Stimulated activated CD8-positive, alpha-beta memory T cell treated with anti-CD3 and anti-CD28 coated beads, Interleukin-15, amount 100 ng/mL, for 48 hours (primary cell): ENCODE results near the gene ALG9.

ENCODE experiments used
- DNase-seq, 2 donors: peaks; one replicate each; pipeline ENCODE4 v3.0.0-alpha.2; 2020; ENCODE audit warnings: low read depth in 2 of 2

The ALG9 gene

DNA sequence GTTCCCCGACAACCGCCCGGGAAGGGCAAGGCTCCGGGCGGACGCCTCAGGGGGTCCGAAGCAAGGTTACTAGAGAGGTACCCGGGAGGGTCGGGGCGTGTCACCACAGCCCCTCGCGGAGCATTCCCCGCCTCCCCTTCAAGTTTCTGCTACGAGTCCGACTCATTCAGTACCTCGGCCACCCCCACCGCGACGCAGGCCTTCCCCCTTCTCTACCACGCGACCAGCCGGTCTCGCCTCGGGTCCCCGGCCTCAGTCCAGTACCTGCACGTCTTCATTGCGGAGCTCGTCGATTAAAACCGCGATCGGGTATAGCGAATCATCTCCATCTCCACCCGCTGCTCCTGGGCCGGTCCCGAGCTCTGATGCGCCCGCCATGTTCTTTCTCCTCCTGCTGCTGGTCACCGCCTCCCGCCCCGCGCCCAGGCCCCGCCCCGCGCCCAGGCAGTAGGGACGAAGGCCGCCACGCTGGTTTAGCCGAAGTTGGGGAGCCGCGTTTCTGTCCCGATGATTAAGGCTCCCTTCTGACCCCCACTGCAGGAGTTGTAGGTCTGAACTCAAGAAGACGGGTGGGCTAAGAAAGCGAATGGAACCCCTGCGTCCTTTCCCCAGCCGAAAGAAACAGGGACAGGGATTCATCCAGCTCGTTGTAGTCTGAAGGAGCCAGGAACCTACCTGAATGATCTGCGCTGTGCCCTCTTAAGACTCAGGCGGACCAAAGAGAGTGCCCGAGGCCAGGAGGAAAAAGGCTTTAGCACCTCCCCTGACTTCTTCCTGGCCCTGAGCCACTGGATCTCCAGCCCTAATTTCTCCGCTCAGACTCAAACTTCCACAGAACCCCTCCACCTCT lies 105.2 kb downstream of the ALG9 start, which contains the start of gene PPP2R1B:
TSS of gene PPP2R1B (minus strand) at position 406 of the 850 bp plus-strand sequence. CDS start at position 378, 28 bp downstream.
- DNase-seq, result peak; percentile 48 to 55

DNA sequence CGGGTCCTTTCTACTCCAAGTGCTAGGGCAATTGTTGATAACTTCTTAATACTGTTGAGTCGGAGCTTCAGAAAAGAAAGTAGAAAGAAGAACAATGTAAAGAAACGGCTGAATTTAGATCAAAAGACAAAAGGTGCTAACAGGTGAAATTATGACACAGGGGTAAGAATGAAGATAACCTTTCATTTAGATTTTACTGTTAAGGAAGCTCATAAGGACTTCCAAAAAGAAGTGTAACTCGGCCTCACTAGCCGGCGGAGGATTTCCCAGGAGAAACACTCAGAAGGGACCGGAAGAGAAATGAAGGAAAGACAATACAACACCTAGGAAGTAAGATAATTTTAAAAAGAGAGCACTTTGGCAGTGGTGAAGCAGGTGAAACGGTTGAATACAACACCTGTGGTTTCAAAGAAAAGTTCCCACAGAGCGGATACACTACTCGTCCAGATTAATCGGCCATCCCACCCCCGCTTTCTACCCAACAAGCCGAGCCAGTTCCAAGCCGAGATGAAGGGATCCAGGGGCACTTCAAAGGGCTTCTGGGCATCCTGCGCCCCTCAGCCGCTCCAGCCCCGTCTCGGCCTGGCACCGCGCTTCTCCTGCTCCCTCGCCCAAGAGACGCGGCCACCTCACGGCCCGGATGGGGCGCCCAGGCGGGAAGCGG lies 105.9 kb downstream of the ALG9 start:
- DNase-seq, result peak in 1 of 2 donors; percentile 1

DNA sequence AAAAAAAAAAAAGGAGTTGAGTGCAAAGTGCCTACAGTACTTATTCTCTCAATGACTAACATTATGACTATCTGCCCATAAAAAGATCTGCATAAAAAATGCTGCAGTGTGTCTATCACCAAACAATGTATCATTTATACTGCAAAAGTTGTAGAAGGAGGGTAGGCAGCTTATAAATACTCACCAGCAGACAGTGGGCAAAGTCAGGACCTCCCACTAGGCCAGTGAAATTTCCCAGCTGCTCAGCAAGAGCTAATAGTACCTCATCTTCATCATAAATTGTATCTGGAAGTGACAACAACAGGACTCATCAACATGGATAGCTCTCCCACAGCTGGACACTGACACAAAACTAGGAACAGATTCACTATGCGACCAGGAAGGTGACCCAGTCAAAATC lies 106.8 kb downstream of the ALG9 start:
- no peak for DNase-seq

DNA sequence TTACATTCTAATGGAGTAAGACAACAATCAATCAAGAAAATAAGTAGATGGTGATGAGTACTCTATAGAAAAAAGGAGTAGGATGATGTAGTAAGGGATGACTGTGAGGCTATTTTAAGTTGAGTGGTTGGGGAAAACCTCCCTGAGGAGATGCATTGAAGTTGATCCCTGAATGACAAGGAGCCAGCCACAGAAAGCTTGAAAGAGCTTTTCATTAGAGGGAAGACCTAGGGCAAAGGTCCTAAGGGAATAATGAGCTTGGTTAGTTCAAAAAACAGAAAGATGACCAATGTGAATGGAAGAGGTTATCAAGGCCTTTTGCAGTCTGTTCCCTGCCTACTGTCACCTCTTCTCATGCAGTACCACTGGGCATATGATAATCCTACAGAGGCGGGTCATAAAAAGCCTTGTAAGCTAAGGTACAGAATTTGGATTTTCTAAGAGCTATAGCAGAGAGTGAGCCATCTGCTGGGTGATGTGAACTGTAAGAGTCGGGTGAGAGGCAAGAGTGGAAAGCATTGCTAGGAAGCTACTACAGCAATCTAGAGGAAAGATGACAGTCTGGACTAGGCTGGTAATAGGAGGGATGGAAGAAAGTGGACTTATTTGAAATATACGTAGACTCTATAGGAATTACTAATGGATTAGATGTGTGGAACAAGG lies 108.3 kb downstream of the ALG9 start:
- no peak for DNase-seq

DNA sequence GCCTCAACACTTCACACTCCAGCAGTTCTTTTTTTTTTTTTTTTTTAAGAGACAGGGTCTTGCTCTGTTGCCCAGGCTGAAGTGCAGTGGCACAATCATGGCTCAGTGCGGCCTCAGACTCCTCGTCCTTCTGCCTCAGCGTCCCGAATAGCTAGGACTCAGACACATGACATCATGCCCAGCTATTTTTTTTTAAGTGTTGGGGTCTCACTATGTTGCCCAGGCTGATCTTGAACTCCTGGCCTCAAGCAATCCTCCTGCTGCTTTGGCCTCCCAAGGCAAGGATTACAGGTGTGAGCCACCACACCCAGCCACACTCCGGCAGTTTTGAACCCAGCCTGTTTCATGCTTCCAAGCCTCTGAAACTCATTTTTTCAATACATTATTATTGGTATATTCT lies 108.9 kb downstream of the ALG9 start:
- DNase-seq, result no peak

DNA sequence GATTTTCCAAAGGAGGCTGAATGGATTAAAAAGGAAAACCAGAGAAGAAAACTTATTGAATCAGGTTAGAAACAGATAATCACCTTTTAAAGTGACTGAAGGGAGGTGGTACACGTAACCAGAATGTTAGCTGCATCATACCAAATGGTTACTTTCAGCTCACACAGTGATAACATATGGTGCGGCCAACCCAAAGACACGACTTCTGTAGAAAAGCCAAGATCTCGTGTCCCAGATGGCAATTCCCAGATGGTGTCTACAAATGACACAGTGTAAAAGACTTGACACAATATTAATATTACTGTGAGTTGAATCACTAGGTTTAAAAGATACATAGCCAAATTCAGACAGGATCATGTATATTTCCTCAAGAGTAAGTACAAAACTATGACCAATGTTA lies 110.3 kb downstream of the ALG9 start:
- no peak for DNase-seq

DNA sequence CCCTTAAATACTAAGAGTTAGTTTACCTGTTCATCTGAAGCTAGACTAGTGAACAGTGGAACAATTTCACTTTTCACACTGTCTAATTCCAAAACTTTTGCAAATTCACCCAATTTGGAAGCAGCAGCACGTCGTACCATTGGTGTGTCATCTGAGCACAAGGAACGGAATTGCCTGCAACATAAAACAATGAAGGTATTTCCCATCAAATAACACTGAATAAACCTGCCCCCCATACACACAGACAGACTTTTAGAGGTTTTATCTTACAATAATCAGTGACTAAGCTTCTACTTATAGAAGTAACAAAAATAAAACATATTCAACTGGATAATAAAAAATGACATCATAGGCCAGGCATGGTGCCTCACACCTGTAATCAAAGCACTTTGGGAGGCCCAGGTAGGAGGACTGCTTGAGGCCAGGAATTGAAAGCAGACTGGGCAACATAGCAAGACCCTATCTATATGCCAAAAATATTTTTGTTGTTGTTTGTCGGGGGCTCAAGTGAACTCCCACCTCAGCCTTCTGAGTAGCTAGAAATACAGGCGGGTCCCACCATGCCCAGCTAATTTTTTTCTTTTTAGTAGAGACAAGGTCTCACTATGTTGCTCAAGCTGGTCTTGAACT lies 111.5 kb downstream of the ALG9 start:
- no peak for DNase-seq

DNA sequence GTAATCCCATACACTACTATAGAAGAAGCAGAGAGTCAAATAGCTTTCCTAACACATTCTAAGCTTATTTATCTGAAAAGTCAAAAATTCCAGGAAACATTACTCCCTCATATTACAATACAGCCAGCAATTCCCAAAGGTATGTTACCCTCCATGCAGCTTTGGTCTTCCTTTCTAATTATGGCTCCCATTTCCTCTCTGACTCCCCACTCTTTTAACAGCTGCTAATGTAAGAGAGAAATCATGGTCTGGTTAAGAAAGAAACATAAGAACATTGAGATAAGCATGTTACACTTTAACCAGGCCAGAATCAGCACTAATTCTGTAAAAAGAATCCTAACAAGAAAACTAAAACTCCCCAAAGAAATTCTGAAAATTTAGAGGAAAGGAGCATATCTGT lies 112.0 kb downstream of the ALG9 start:
- no peak for DNase-seq

DNA sequence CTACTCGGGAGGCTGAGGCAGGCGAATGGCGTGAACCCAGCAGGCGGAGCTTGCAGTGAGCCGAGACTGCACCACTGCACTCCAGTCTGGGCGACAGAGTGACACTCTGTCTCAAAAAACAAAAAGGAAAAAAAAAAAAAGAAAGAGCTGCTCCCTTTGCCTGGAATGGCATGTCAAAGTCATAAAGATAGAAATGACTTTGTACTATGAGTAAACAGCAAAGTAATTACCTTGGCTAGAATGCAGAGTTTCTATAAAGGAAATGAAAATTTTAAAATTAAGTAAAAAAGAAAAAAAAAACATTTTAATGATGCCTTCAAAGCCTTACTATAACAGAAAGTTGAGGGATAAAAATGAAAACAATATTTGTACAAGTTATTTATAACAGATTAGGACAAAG lies 115.3 kb downstream of the ALG9 start:
- no peak for DNase-seq

DNA sequence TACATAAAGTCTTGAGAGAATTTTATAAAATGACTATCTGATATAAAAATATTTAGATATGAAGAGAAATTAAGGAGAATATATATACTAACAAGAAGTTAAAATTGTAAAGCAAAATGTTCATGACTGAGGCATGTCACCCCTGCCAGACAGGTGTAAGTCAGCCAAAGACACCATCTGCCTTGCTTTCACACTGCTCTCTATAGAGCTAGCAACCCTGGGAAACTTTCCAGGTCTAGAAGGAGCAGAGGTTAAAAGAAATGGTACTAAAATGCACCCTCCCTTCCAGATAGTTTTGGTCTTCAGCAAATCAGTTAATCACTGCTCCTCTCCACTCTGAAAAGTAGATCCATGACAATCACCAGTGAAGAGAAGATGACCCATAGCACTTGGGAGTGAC lies 121.7 kb downstream of the ALG9 start:
- no peak for DNase-seq

DNA sequence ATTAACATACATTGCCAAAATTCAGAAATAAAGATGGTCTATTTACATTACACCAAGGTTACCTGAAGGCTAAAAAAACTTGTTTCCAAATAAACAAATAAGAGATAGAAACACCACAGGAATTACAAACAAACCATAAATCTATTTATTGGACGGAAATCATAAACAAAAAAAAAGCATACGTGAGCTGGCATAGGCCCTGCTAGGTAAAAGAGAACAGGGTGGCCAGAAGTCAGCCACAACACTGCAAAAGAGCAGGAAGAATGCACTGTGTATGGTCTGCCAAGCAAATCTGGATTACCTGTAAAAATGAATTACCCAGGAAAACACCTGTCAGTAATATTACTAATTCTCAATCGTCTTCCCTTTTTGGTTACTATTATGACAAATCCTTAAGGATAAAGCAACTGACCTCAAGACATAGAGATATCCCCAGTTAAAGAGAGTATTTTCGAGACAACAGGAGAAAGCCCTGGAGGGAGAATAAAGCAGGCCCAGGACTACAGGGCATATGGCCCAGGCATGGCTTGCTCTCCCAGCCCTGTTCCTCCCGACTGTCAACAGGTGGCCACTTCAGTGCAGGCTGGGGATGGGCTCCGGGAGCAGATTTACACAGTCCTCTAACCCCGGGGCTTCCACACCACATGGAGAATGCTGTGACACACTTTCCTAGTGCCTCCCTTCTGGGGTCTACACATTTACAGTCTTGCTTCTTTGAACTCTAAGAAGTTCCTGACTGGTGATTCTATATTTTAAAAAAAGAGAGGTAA lies 123.2 kb downstream of the ALG9 start:
- no peak for DNase-seq

DNA sequence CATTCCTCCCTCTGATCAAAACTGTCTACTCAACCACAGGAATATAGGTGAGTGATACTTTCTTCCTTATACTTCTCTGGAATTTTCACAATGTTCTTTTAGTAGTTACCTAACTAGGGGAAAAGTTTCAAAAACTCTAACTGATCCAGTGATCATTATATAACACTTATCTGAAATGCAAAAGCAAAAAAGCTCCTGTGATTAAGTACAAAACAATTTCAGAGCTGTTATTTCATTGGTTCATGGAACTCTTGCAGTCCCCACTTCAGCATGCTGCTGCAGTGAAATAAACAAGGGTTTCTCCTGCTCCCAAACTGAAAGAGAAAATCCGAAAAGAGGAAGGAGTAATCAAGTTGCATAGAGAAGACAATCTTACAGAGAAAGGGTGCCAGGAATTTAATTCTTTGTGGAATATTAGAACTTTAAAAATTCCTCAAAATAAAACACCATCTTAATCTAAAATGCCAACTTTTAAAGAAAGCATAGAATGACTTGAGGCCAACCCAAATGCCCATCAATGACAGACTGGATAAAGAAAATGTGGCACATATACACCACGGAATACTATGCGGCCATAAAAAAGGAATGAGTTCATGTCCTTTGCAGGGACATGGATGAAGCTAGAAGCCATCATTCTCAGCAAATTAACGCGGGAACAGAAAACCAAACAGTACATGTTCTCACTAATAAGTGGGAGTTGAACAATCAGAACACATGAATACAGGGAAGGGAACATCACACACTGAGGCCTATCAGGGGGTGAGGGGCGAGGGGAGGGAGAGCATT lies 125.5 kb downstream of the ALG9 start:
- DNase-seq, result no peak

DNA sequence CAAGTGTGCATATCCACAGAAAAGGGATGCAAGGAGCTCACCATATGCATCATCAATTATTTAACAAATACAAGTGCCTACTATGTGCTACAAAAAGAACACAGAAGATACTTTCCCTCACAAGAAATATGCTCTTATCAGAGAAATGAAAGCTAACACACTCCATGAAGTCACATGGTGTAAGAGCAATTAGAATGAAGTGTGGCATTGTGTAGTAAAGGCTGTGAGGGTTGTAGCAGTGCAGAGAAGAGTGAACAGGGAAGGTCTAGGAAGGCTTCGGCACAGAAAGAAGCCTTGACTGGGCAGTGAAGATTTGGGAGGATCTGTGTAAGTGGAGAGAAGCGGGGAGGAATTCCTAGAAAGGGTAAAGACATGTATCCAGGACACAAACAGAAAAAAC lies 127.7 kb downstream of the ALG9 start:
- no peak for DNase-seq

DNA sequence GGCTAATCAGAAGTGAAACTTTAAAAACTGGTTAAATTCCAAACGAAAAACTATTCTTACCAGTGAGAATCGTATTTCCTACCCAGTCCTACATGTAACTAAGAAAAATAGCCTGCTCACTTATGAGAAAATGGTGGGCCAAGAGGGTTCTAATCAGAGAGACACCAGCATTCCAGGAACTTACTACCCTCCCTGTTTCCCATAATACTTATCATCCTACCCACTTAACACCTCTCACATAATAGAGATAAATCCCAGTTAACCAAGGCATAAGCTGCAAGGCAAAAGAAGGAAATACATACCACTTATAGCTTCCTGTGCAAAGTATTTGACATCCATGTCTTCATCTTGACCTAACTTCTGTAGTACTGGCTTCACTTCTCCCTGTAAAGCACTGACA lies 129.6 kb downstream of the ALG9 start:
- DNase-seq, result no peak

DNA sequence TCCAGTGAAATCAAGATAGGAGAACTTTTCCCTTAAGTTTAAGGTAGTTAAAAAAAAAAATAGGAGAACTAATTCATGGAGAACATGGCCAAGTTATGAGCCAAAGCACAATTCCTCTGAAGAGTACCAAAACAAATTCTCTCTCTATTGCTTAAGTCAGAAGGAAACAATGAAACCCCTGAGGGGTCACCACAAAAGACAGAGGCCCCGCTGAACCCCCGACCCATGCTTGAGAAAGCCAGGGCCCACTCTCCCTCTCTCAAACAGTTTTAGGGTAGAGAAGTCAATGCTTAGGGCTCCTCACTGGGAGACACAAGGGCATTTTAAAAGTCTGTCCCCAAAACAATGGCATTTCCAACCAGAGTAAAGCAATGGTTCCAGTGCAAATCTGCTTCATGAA lies 132.1 kb downstream of the ALG9 start:
- no peak for DNase-seq

DNA sequence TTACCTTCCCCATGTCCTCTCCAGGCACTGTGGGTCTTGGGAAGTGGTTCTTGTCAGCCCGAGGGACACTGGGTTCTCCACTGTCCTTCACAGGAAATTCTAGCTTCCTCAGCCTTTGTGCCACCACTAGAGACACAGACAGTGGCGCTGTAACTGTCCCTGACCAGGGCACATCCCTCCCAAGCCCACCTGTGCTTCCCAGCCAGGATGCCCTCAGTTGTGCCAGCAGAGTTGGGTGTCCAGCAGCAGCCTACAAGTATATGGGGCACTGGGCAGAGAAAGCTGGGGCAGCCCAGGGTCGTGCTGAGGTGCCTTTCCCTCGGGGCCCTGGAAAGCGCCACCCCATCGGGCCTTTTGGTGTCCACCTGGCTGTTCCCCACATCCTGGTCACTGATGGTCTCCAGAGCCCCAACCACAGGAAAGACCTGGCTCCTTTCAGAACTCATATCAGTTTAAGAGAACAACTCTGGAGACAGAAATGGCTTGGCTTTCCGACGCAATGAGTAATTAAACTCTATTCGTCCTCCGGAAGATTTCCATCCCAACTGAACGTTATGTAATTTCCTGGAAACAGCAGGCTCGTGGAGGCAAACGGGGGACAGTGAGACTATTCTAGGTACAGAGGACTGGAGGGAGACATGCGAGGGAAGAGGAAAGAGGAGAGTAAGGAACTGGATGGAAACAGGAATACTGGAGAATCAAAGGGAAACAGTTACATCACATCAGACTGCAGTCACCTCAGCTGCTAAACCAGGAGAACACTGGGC lies 133.8 kb downstream of the ALG9 start:
- no peak for DNase-seq

DNA sequence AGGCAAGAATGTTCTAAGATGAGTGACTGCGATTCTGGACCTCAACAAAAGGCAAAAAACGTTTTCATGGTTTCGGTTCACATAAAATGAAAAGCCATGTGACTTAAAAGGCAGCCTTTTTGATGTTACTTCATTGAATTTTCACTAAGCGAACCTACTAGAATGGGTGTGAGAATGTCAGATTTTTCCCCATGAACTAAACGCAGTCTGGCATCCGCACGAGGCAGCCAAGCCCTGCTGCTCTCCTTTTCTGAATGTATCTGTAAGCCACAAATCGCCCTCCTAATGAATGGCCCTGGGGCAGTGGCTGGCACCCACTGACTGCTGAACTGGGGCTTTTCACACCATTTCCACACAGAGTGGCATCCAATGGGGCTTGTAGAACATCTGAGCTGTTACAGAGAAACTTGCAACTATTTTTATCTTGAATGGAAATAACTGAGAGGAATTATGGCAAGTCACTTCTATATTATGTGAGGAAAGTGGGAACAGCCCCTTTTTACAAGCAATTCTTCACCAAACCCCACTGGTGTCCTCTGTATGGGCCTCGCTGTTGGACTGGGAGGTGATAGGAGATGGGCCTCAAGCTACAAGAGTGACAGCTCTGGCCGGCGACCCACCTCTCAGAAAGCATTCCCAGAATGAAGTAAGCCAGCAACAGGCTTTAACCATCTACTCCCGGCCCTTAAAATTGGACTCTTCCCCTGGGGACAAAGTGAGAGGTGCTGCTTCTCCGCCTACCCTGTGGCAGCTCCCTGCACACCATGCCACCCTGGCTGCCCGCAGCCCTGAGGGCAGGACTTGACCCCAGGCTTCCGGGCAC lies 134.5 kb downstream of the ALG9 start:
- DNase-seq, result no peak
